HG02870 (cell line): ENCODE measurements around the gene LRRC4C.

ENCODE experiments used
- ATAC-seq: cut with Tn5 transposase; IDR thresholded peaks from one replicate; pipeline ENCODE4 v1.9.1; 2021; ENCODE audit warnings: mild to moderate bottlenecking, moderate library complexity; ENCODE audit not compliant: unreplicated experiment

LRRC4C gene

DNA sequence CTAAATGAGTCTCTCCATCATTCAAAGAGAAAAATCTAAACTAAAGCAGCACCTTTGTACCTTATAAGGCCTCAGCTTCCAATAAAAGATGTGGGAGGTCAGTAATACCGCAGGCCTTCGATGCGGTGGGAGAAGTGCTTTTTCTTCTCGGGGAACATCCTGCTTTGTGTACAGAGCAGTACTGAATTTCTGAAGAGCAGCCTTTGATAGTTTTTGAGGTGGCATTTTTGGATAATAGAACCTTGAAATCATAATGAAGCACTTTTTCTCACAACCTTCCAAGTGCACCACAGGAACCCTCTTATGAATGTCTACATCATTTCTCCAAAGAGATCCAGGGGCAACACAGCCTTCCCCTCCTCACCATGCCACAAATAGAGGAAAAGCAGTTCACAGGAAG lies 39.6 kb downstream of the LRRC4C start:
- no peak for ATAC-seq

DNA sequence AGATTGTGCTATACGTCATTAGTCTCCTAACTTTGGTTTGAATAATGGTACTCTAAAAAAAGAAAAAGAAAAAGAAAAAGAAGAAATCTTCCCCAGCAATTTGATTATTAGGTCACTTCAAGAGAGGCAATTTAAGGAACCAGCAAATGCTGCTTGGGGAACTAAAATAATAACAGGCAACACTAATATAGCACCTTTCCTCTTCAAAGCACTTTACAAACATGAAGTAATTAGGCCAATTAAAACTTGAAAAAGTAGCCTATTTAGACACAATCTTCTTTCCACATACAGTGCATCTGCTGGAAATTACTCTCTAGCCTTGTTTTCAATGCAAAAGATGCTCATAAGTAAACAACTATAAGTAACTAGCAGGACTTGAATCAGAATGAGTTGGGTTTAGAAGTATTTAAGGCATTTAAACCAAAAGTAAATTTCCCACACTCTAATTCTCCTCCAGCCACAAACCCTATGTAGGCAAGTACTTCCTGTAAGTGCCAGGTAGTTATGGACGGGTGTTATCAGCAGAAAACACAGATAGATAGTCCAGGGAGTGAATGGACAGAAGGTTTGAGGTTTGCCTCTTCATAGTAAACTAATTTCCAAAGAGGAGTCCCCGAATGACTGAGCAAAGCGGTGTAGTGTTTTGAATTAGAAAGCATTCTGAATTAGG lies 44.5 kb downstream of the LRRC4C start:
- no peak for ATAC-seq

DNA sequence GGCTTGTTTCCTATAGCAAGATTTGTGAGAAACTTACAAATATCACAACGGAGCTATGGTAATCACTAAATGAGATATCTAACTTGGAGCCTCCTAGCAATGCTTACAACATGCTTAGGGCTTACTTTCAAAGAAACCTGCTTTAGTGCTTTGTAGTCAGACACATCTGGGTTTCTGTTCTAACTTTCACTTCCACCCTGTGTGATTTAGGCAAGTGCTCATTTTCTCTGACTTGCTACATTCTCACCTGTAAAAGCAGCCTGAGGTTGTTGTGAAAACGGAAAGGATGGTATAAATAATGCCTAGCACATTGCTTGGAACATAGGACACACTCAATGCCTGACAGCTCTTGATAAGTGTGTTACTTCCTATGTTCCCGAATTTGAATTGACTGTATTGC lies 45.6 kb downstream of the LRRC4C start:
- peak; percentile 87 for ATAC-seq

DNA sequence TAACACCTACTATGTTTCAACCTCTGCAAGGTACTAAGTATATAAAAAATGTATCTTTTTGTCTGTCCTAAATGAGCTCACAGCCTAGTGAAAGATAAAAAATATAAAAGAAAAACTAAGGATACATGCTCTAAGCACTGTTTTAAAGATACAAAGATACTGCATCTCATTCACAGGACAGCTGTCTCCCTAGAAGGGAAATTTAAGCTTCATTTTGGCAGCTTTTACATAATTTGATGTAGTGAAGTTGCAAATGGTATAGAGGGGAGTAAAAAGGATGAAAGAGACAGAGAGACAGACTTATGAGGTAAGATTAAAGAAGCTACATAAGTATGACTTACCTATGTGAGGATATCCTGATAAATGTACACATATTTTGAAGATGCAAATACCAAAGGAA lies 53.6 kb downstream of the LRRC4C start:
- no peak for ATAC-seq

DNA sequence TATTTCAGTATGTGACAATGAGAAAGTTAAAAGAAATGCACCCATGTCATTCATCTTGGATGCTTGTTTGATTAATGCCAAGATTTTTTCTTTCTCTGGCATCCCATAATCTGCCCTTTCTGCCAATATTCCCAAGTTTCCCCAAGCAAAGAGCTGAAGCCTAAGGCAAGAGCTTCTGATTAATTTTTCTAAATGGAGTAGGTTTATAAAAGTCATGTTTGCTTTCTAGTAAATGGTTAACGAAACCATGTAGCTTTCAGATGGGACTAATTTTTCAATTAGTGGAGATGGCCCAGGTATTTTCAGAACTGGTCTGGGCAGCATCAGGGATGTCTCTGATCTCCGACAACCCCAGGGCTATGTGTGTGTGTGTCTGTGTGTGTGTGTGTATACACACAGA lies 55.3 kb downstream of the LRRC4C start:
- ATAC-seq: no peak

DNA sequence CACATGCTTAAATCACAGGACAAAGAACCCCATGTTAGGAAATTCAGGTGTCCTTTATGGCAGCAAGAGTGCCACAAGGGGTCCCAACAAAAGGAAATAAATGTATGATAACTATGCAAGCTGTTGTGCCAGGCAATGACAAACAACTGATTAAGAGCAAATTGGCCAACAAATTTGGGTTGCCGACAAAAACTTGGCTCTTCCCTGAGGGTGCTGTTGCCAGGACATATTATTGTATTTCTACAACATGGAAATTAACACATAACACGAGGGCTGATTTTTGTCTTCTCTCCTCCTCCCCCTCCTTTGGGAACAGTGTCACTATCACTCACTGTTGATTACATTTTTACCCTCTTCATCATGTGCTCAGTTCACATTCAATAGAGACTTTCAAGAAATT lies 56.0 kb downstream of the LRRC4C start:
- ATAC-seq: no peak

DNA sequence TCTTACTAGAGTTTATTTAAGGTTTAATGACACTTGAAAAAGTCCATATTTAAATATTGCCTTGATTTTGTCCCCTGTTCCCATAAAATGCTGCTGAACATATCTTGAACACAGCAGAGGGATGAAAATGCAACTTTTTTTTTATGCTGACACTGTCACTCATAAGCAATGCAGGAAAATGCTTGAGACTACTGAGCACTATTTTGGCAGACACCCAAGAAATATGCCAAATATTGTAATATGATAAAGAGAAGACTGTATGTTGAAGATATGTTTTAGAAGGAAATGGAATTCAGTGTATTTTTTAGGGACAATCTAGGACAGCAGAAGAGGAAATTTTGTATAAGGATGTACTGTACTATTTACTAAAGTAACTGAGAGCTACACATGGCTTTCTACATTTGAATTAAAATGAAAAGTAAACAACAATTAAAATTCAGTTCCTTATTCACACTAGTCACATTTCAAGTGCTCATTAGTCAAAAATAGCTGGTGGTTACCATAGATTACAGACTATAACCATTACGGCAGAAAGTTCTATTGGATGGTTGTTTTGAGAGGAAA lies 58.6 kb downstream of the LRRC4C start:
- ATAC-seq: no peak

DNA sequence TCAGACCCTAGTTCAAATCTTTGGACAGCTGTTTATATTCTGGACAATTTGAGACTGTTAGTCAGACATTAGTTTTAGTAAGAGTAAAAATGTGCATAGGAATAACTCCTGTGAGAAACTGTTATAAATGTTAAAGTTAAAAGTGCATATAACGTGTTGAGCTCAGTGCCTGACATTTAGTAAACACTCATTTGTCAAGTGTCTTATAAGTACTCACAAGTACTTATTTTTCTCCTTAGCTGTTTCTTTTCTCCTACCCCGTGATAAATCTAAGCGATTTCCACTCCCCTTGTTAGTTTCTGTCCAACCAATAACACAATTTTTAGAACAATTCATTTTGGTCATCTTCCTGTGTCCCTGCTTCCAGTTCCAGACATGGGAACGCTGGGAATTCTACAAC lies 59.3 kb downstream of the LRRC4C start:
- ATAC-seq: no peak

DNA sequence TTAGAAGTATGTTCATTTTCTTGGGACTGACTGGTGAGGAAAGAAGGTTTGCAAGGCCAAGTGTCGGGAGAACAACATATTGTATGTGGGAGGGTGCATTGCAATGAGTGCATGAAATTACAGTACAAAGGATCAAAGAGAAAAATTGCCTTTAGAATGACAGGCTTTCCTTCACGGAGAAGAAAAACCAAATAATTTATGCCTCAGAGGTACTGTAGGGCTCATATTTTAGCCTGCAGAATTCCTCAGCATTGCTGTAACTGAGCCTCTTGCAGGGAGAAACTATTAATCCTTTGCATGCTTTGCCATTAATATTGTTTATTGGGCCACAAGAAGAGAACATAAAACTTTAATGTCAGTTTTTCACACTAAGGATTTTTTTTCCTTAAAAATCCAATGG lies 60.1 kb downstream of the LRRC4C start:
- no peak for ATAC-seq

DNA sequence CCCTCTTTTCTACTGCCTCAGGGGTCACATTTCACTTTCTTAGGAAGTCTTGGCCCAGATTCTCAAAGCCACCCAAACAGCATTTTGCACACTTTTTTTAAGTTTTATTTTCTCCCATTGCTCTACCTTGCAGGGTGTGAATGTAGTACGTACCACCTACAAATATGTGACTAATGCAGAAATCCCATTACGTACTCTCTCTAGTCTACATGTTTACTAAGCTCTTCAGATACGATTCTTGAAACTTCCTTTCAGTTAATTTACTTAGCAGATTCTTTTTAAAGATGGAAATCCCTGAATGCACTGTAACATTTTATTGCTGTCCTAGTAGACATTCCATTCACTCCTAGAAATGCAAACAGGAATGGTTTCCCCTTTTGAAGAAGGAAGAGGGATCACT lies 61.3 kb downstream of the LRRC4C start:
- no peak for ATAC-seq

DNA sequence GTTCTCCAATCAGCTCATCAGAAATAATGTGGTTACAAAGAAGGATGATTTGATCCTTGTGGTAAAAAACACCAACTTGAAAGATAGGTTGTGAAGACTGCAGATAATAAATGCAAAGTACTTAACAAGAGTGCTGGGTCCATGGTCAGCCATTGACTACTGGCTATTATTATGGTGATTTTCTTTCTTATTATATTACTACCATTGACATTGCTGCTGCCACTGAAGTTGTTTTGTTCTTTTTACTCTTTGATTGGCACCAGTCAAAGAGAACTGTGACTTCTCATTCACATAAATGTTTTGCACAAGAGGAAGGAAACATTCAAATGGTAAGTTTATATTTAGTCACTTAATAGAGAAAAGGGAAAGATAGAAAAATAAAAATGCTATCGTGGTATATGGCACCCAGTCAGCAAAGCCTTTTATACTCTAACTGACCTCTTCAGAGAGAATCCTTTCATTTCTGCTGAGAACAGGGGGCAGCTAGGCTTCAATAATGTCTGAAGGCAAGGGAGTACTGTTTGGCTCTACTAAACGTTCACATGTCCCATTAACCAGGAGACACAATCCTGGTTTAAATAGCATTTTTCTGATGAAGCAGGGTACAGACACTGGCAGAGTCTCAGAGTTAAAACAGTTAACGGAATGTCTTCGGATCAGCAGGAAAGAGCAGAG lies 64.8 kb downstream of the LRRC4C start:
- ATAC-seq: no peak

DNA sequence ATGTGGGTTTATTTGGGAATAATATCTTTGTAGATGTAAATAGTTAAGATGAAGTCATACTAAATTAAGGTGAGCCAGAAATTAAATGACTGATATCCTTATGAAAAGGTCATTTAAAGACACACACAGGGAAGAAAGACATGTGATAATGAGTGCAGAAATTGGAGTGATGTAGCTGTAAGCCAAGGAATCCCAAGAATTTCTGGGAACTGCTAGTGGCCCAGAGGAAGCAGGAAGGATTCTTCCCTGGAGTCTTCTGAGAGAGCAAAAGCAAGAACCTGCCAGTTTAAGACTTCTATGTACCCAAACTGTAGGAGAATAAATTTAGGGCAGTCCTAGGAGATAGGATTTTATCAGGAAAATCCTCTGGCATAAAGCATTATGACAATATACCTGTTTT lies 66.9 kb downstream of the LRRC4C start:
- no peak for ATAC-seq

DNA sequence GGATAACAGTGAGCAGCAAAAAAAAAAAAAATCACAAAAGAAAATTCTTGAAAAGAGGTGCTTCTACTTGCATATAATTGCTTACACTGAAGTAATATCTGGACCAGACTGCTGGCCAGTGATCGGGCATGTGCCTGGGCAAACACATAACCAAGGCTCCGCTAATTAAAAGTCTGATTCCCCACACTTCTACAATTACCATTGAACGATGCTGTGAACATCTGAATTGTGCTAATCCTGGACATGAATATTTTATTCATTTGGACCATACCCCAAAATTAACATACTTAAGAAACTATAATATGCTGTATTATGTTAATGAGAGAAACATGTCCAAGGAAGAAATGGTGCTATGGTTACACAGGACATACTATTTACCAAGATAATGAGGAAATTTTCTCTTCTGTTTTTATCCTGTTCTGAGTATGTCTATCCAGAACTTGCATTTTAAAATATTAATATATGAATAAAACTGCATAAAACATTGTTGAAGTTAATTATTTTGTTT lies 69.8 kb downstream of the LRRC4C start:
- ATAC-seq: no peak

DNA sequence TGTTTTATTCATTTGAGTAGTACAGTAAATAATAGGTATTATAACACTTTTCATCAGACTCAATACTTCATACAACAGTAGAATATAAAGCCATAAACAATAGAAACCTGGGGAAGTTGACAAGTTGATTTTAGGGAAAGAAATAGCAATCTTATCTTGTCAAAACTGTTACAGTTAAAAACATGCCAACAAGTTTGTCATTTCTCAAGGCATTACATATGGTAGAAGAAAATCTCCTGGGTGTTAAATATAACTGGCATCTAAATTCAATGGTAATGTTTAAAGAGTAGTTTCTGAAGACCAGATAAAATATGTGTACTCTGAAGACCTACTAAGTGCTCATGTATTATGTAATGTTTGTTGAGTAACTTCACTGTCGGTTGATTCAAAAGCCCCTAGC lies 75.1 kb downstream of the LRRC4C start:
- no peak for ATAC-seq

DNA sequence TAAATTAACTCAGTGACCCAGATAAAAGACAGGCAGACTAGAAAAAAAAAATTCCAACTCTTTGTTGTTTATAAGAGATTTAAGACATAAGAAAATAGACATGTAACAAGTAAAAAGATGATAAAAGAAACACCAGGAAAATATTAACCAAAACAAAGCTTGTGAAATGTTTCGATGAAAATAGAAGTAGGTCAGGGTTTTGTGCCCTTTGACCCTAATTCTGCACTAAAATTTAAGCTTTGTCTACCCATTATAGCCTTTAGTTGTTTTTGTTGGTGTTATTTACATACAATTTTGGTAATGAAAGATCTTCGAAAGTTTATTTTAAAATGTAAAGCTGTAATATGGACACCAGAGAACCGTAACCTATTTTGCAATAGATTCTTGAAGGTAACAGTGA lies 75.7 kb downstream of the LRRC4C start:
- ATAC-seq: no peak

DNA sequence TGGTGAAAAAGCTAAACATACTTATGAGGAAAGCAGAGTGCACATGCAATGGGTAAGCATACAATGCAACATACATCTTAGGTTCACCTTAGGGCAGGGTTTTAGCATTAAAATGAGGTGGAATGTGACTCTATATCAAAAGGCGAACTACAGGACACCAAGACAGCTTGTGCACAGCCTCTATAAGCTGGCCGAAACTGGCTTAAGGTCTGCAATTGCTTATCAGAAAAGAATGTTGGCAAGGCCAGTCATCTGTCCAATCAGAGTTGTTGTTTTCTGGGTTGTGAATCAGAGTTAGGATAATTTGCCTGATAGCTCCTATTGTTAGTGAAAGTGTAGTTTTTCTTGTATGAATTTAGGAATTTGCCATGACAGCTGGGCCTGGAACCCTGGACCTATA lies 76.5 kb downstream of the LRRC4C start:
- no peak for ATAC-seq

DNA sequence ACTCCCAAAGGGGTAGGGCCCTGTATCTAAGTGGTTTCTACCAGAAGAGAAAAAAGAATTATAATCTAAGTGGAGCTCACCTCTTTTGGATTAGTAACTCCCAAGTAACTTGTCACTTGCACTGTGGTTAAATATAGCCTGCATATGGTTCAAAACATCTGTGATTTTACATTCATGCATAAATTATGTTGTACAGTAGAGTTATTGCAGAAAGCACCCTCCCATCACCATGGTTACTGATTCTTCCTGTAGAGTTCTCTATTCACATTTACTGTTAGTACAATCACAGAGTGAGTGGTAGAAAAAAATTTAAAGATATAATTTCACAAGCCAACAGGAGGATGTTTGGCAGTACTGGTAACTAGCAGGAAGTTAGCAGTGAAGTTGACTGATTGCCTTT lies 80.4 kb downstream of the LRRC4C start:
- no peak for ATAC-seq

DNA sequence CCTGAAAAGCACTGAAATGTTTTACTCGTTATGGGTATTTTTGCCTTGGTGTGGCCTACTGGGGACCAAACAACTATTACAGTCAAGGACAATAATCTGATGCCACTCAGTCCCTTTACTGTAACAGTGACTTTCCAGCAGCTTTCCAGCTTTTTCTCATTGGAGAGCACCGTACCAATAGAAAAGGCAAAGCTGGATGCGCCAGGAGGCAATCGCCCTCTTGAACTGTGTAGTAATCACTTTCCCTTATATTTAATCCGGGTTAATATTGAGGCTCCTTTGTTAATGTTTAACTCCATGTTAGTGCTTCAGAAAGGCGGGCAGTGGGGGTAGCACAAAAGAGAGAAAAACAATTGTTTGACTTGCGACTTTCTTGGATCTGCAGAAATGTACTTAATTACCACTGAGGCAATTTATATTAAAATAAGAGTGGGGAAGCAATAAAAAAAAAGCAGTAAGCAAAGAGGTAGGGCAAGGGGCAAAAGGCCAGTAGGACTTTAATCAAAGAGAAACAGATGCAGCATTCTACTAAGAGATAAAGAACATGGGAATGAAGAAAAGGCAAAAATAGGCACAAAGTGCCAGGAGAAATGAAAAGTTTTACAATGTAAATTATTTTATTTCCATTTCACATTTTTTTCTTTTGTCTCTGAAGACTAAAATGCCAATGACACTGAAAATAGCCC lies 81.6 kb downstream of the LRRC4C start:
- no peak for ATAC-seq

DNA sequence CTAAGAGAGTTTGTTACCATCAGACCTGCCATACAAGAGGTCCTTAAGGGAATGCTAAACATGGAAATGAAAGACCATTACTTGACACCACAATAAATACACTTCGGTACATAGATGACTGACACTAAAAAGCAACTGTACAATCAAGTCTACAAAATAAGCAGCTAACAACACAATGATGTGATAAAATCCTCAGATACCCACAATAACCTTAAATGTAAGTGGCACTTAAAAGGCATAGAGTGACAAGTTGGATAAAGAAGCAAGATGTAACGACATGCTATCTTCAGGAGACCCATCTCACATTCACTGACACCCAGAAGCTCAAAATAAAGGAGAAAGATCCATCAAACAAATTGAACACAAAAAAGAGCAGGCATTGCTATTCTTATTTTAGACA lies 107.6 kb downstream of the LRRC4C start:
- no peak for ATAC-seq

DNA sequence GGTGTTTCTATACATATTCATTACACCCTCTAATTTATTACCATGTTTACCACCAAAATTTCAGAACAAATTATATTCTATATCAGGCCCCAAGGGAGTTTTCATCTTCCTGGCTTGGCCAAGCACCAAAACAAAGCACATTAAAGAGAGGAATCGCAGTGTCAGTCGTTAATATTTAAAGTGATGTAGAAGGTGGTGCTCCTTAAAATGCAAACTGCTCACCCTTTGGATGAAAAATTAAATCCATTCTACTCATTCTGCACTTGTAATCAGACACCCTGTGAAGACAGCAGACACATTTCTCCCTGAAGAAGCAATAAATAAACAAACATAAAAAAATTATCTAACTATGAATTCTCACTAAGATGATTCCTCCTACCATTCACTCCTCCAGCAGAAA lies 113.4 kb downstream of the LRRC4C start:
- no peak for ATAC-seq

DNA sequence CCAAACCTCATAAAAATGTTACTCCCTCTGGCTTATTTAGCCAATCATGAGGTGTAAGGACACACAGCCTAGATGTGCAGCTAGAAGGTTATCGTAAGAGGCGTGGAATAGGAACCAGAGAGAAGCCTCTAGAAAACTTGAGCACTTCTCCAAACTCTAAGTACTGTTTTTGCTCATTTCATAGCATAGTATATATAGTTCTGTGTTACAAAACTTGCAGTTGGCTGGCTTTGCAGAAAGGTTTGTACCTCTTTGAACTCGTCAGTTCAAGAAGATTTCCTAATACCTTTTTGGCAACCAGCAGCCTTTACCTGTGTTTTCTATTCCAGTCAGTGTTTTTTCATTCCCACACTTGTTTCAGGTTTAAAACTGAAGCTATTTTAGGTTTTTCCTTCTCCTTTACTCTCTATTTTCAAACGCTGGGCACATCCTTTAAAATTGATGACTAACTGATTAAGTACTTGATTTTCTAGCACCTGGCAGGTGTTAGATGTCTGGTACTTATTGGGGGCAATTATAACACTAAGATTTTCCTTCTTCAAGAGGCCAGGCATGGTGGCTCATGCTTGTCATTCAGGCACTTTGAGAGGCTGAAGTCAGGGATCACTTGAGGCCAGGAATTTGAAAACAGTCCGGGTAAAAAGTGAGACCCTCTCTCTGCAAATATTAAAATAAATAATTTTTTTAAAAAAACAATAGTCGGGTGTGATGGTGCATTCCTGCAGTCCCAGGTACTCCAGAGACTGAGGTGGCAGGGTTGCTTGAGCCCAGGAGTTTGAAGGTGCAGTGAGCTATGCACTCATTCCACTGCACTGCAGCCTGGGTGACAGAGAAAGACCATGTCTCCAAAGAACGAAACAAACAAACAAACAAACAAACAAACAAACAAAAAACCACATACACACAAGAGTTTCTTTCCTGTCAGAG lies 125.2 kb downstream of the LRRC4C start:
- ATAC-seq: no peak
